Vagina (tissue), 2 donors: ENCODE results near the gene IL2RA.

ENCODE experiments used
- CTCF ChIP-seq, 3 experiments: fragments of 450-650 bp in 2 of 3; fragments of 200-600 bp in 1 of 3; sonication (generic) in 1 of 3; IDR thresholded peaks; one replicate each; pipeline ENCODE4 v1.5.1; 2017 to 2019; ENCODE audit warnings: antibody characterized with exemption in 3 of 3, mild to moderate bottlenecking in 2 of 3, moderate library complexity in 2 of 3
- POLR2A ChIP-seq, 2 donors: fragments of 450-650 bp; IDR thresholded peaks; one replicate each; pipeline ENCODE4 v1.6.1; 2017; ENCODE audit warnings: antibody characterized with exemption in 2 of 2, mild to moderate bottlenecking in 2 of 2, moderate library complexity in 2 of 2
- POLR2AphosphoS5 ChIP-seq, 2 donors: sonication (generic); formaldehyde crosslinking; IDR thresholded peaks; one replicate each; pipeline ENCODE4 v1.9.0; 2017; ENCODE audit warnings: antibody characterized with exemption in 2 of 2, mild to moderate bottlenecking in 2 of 2, low read depth in 1 of 2; ENCODE audit not compliant: insufficient read depth in 1 of 2

- TF ChIP-seq CTCF (IDR thresholded peaks at IDR 0.05) (no peak), POLR2AphosphoS5 (IDR thresholded peaks at IDR 0.05; ENCODE audit: insufficient read depth in 1 of 2, low read depth in 1 of 2) (no peak), POLR2A (IDR thresholded peaks at IDR 0.05) (no peak)
Observed at GRCh38 chr10:6045314-6045848, 16.8 kb downstream of the IL2RA start.
